ENCODE data around the gene DNAJC8. TPM values are rescaled to one million over a fixed set of nuclear protein-coding genes. Genes with fewer than 3 reads are reported as not detected.

Gene DNAJC8
- total and polyA plus RNA-seq, 2 of the 8 experiments (the other 6 are each of a cell fraction or from before 2014, with no cell fraction given), result 116 to 134 TPM

GRCh38 chr1:28175955-28176485 is 56.8 kb downstream of the DNAJC8 start:
- no peak overlapping the region; the same call in 1 of the 2 replicates for H3K27ac ChIP-seq (ENCODE audit: low read depth, low read length)
- TF ChIP-seq BACH1 (IDR thresholded peaks at IDR 0.05; ENCODE audit: low read length) (no peak), YY1 (IDR thresholded peaks at IDR 0.05; ENCODE audit: low read depth, low read length) (no peak), HDAC2 (IDR thresholded peaks at IDR 0.05; ENCODE audit: borderline replicate concordance in 1 of 2, low read depth in 2 of 2, low read length in 2 of 2) (no peak), BRCA1 (IDR thresholded peaks at IDR 0.05; ENCODE audit: low read depth, low read length) (no peak), POLR2A (IDR thresholded peaks at IDR 0.05; ENCODE audit: control extremely low read depth in 1 of 2, low read depth in 2 of 2, low read length in 2 of 2) (no peak), ASH2L (IDR thresholded peaks at IDR 0.05; ENCODE audit: low read length) (no peak), RXRA (IDR thresholded peaks at IDR 0.05; ENCODE audit: insufficient read depth, low read depth, low read length) (no peak), KDM1A (IDR thresholded peaks at IDR 0.05; ENCODE audit: borderline replicate concordance, low read length) (no peak), ATF3 (IDR thresholded peaks at IDR 0.05; ENCODE audit: insufficient read depth, low read depth, low read length) (no peak), TEAD4 (IDR thresholded peaks at IDR 0.05; ENCODE audit: low read depth, low read length) (no peak), FOSL1 (IDR thresholded peaks at IDR 0.05; ENCODE audit: insufficient read depth, low read depth, low read length) (no peak), CHD2 (IDR thresholded peaks at IDR 0.05; ENCODE audit: low read length) (no peak), EP300 (IDR thresholded peaks at IDR 0.05; ENCODE audit: borderline replicate concordance in 1 of 2, low read depth in 2 of 2, low read length in 2 of 2) (no peak), SRF (IDR thresholded peaks at IDR 0.05; ENCODE audit: low read depth, low read length) (no peak)

More at GRCh38 chr1:28175955-28176485, 56.8 kb downstream of the DNAJC8 start:
- Histone ChIP-seq H3K4ac (replicated peaks; ENCODE audit: insufficient read length, low read depth, low read length) (no peak overlapping the region), H3K23ac (ENCODE audit: insufficient read length) (no peak overlapping the region), H3K79me1 (ENCODE audit: low read depth, low read length) (no peaks in the 10 kb centered on the region), H2BK5ac (ENCODE audit: low read depth, low read length) (no peak overlapping the region), H3K14ac (ENCODE audit: insufficient read length) (no peak overlapping the region), H4K91ac (replicated peaks; ENCODE audit: insufficient read length, low read length) (no peak overlapping the region), H4K8ac (ENCODE audit: extremely low read depth, insufficient read depth, low read length) (no peak overlapping the region), H3K36me3 (ENCODE audit: control insufficient read depth in 2 of 4, insufficient read depth in 4 of 4, low read length in 3 of 4) (no peaks in the 10 kb centered on the region), H3K9me3 (ENCODE audit: insufficient read depth in 2 of 2, low read depth in 1 of 2, low read length in 1 of 2) (no peaks in the 10 kb centered on the region), H3K18ac (ENCODE audit: extremely low read depth, low read length) (no peak overlapping the region; the same call in 1 of the 2 replicates), H3K79me2 (ENCODE audit: control insufficient read depth in 1 of 2, insufficient read depth in 2 of 2, low read length in 2 of 2) (no peaks in the 10 kb centered on the region), H3K56ac (replicated peaks; ENCODE audit: insufficient read length, low read depth, low read length) (no peak overlapping the region), H3K4me2 (ENCODE audit: insufficient read depth in 1 of 2, low read depth in 2 of 2, low read length in 2 of 2) (no peak overlapping the region), H3K4me1 (replicated peaks in 1 of 4; ENCODE audit: control insufficient read depth in 3 of 4, insufficient read depth in 4 of 4, low read length in 3 of 4) (peaks cover 0 to 3% (median 0%) of the 10 kb centered on the region in 4 experiments; a peak in 1 of 7 replicates), H2AK5ac (ENCODE audit: low read depth, low read length) (no peak overlapping the region), H2BK15ac (ENCODE audit: low read length) (no peak overlapping the region), H2BK20ac (ENCODE audit: low read length) (no peak overlapping the region), H2AFZ (ENCODE audit: low read length) (no peak overlapping the region), H3K4me3 (ENCODE audit: extremely low read depth in 1 of 4, insufficient read depth in 2 of 4, low read depth in 3 of 4, low read length in 4 of 4) (no peak overlapping the region), H4K20me1 (replicated peaks in 1 of 2; ENCODE audit: control insufficient read depth in 1 of 2, insufficient read depth in 2 of 2, low read length in 2 of 2) (no peaks in the 10 kb centered on the region), H3K23me2 (ENCODE audit: low read depth, low read length) (no peaks in the 10 kb centered on the region), H3K27me3 (replicated peaks in 1 of 4; ENCODE audit: control insufficient read depth in 3 of 4, extremely low read depth in 1 of 4, insufficient read depth in 3 of 4, low read length in 3 of 4) (no peaks in the 10 kb centered on the region), H4K5ac (ENCODE audit: insufficient read length, low read depth, low read length) (no peak overlapping the region), H2BK120ac (replicated peaks; ENCODE audit: low read depth, low read length) (no peak overlapping the region), H3K9ac (replicated peaks in 1 of 4; ENCODE audit: extremely low read depth in 1 of 4, low read depth in 3 of 4, low read length in 3 of 4) (no peak overlapping the region), H2BK12ac (ENCODE audit: low read depth, low read length) (no peak overlapping the region)
- POLR2A ChIA-PET (ENCODE audit: partially characterized antibody), result no interaction called here
- FAIRE-seq, result no peak
- no peak for DNase-seq (ENCODE audit: low read depth in 1 of 2, low spot score in 2 of 2)
- 88% methylated on average over 8 of the region's 8 CpGs; no CpG with 5 or more reads in 1 of the 2 experiments for WGBS, 2 experiments (ENCODE audit: extremely low coverage in 1 of 2, insufficient coverage in 1 of 2, insufficient read length in 1 of 2, insufficient replicate concordance in 2 of 2, low coverage in 1 of 2, low lambda C conversion rate in 2 of 2, missing lambda C conversion rate in 1 of 2)
- CTCF ChIA-PET (ENCODE audit: partially characterized antibody), result interaction anchor here (1.0 to 4.0 kb wide), 3 partner anchors 11 to 85 kb away, joined by 4 to 9 read pairs (median 5); no protein-coding TSS in a partner anchor
